Astrocyte (in vitro differentiated cells and primary cell): ENCODE data around the gene LHFPL2.

Experiments
- EZH2 ChIP-seq: IDR thresholded peaks from 2 replicates; pipeline ENCODE4 v1.6.1; 2012; ENCODE audit warnings: mild to moderate bottlenecking, low read length, inconsistent platforms; ENCODE audit not compliant: insufficient read depth
- TF ChIP-seq, protein P1 (sequence below): IDR thresholded peaks from 2 replicates; pipeline ENCODE4 v1.5.1; 2011; ENCODE audit warnings: low read depth, mild to moderate bottlenecking, inconsistent platforms, low read length, moderate library complexity; ENCODE audit not compliant: insufficient read depth

DNA sequence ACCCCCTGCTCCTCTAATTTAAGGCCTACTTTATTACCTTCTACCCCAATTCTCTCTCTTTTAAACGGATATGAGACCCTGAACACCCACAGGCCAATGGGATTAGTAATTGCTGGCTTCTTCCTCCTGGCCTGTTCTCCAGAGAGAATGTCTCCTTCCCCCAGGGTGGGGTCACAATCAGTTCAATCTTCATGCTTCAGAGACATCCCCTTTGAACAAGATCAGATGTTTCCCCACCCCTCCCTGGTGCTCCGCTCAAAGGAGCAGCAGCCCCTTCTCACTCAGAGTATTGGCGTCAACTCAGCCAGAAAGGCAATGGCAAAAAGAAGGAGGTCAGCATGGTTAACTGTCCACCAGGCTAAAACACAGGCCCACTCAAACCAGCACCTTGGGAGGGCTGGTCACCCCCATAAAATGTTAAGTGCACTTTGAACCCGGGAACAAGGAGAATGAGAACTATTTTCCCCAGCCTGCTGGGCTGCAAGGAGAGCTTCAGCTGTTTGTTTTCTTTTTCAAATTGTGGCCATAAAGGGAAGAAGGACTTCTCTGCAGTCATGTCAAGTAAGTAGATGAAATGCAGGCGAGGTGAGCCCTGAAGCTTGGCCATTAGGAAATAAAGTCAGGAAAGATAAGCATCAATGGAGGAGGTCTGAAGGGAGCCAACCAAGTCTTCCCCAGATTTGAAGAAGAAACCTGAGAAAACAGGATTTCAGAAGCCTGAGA is 20.1 kb downstream of the LHFPL2 start:
- TF ChIP-seq, protein P1, sequence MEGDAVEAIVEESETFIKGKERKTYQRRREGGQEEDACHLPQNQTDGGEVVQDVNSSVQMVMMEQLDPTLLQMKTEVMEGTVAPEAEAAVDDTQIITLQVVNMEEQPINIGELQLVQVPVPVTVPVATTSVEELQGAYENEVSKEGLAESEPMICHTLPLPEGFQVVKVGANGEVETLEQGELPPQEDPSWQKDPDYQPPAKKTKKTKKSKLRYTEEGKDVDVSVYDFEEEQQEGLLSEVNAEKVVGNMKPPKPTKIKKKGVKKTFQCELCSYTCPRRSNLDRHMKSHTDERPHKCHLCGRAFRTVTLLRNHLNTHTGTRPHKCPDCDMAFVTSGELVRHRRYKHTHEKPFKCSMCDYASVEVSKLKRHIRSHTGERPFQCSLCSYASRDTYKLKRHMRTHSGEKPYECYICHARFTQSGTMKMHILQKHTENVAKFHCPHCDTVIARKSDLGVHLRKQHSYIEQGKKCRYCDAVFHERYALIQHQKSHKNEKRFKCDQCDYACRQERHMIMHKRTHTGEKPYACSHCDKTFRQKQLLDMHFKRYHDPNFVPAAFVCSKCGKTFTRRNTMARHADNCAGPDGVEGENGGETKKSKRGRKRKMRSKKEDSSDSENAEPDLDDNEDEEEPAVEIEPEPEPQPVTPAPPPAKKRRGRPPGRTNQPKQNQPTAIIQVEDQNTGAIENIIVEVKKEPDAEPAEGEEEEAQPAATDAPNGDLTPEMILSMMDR: no peak
- TF ChIP-seq EZH2: no peak
